Heart left ventricle (tissue), 16 donors: ENCODE measurements around the gene FMN2. TPM values are rescaled to one million over a fixed set of nuclear protein-coding genes. Genes with fewer than 3 reads are reported as not detected.

ENCODE experiments used
- ATAC-seq, 4 donors: fragments of 200-7000 bp; cut with Tn5 transposase; one replicate each; pipeline ENCODE4 v1.9.1; 2020 to 2022; ENCODE audit warnings: moderate library complexity in 4 of 4, mild to moderate bottlenecking in 3 of 4, moderate number of reproducible peaks in 1 of 4
- DNase-seq, 5 donors: peaks; one replicate each; pipeline ENCODE4 v3.0.0-alpha.2; 2020
- H3K27ac ChIP-seq, 12 donors: fragments of 200-600 bp; sonication (generic) in 4 of 12; one replicate each; pipeline versions ENCODE4 v1.5.0 to v1.8.0; 2016 to 2022; ENCODE audit warnings: mild to moderate bottlenecking in 2 of 12
- H3K27me3 ChIP-seq, 9 donors: fragments of 200-600 bp; sonication (generic) in 2 of 9; one replicate each; pipeline versions ENCODE4 v1.5.1 to v1.8.0; 2016 to 2022; ENCODE audit warnings: mild to moderate bottlenecking in 3 of 9
- H3K36me3 ChIP-seq, 9 donors: fragments of 200-600 bp; sonication (generic) in 2 of 9; one replicate each; pipeline versions ENCODE4 v1.5.0 to v1.8.0; 2018 to 2022; ENCODE audit warnings: mild to moderate bottlenecking in 2 of 9
- H3K4me1 ChIP-seq, 12 donors: fragments of 200-600 bp; sonication (generic) in 4 of 12; one replicate each; pipeline versions ENCODE4 v1.5.0 to v1.8.0; 2016 to 2022; ENCODE audit warnings: mild to moderate bottlenecking in 3 of 12
- H3K4me3 ChIP-seq, 12 donors: fragments of 200-600 bp; sonication (generic) in 4 of 12; one replicate each; pipeline versions ENCODE4 v1.5.0 to v1.8.0; 2017 to 2022; ENCODE audit warnings: mild to moderate bottlenecking in 9 of 12, moderate library complexity in 4 of 12
- H3K9me3 ChIP-seq, 12 donors: fragments of 200-600 bp; sonication (generic) in 4 of 12; one replicate each; pipeline versions ENCODE4 v1.5.0 to v1.8.0; 2016 to 2022; ENCODE audit warnings: mild to moderate bottlenecking in 1 of 12
- POLR2A ChIP-seq, 2 donors: fragments of 450-650 bp; IDR thresholded peaks; one replicate each; pipeline ENCODE4 v1.6.1; 2017; ENCODE audit warnings: antibody characterized with exemption in 2 of 2, mild to moderate bottlenecking in 2 of 2, moderate library complexity in 2 of 2
- WGBS, 4 donors: extraction: QIAGEN DNeasy Blood & Tissue Kit in 2 of 4; methylation state at CpG; one replicate each; pipeline versions ENCODE4 v1.1.5 to v1.1.7; 2013 to 2018; 5-methylcytosine and 5-hydroxymethylcytosine counted together
- intact Hi-C, 10 donors: fragments of 100-400 bp; cut with DNase I; formaldehyde crosslinking; loops; one replicate each; pipeline versions ENCODE4 v1.11.1 to v1.14.2; 2022
- polyA plus RNA-seq, 2 donors: library from polyadenylated mRNA; stranded (reverse); fragments of 200-250 nt; gene quantifications; one replicate each; pipeline ENCODE4 v1.2.3, GENCODE V29; 2013
- total RNA-seq, 9 donors: library from RNA; depleted of rRNA in 2 of 9; stranded (reverse); fragments of >200 nt in 2 of 9; fragmentation: NEBNext Ultra II Directional in 3 of 9; extraction: Animal tissue kit (Norgen Biotek cat#: 25700) in 3 of 9; gene quantifications; one replicate each; pipeline versions ENCODE4 v1.1.0 to v1.2.4, GENCODE V29; 2016 to 2023
- TF ChIP-seq, protein P1 (sequence below), 12 donors: fragments of 200-600 bp; sonication (generic) in 4 of 12; IDR thresholded peaks; one replicate each; pipeline versions ENCODE4 v1.5.0 to v1.8.0; 2018 to 2022; ENCODE audit warnings: antibody characterized with exemption in 12 of 12, mild to moderate bottlenecking in 5 of 12
- donor health status: ischemic (EF 13 %, LVEDD 7.1; RV severe dilation, severe dysfunction).
- donor health status: healthy with polysubstance abuse.
- donor health status: DM: no; HTN: yes; CAD: no.
- donor health status: DM: no; HTN: no; CAD: no.
- donor health status: ischemic (EF 25% LVEDD 6.9; RV normal size, moderate dysfunction).
- donor health status: ischemic (EF 25% LVEDD 5.7; RV mildly dilated, moderate dysfunction).
- donor health status: healthy.
- donor health status: DM: yes; HTN: yes; CAD: no.
- donor health status: ischemic (EF 35%, LVEDD 5.7; RV mildly dilated, moderate dysfunction).
- donor health status: nonischemic (EF 11% LVEDD 7.7; RV severe dilation, severe dysfunction).
- donor health status: DM: yes; HTN: yes; CAD: no.
- donor health status: PGD.
- donor health status: ischemic (EF 29% LVEDD 5.4; RV normal size, mild dysfunction).
- donor health status: nonischemic (EF 23%, LVEDD 6.1; RV moderate dilation, normal function).

FMN2 gene
- total and polyA plus RNA-seq, 11 donors = 0.11 to 1.9 (median 0.31) TPM; not detected in 8

DNA sequence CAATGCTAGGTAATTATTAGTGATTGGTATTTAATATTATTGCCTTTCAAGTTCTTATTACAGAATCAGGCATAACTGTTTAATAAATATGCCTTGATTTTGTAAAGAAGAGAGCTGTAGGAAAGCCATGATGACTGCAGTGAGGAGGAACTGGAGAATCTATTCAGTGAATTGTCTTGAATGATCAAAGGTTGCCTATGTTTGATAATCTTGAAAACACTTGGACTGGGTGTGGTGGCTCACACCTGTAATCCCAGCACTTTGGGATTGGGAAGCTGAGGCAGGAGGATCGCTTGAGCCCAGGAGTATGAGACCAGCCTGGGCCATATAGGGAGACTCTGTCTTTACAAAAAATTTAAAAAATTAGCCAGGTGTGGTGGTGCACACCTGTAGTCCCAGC lies 42.4 kb downstream of the FMN2 start:
- H3K9me3 ChIP-seq = no peaks in the 10 kb centered on the region
- TF ChIP-seq POLR2A (IDR thresholded peaks at IDR 0.05) = no peak
- TF ChIP-seq, protein P1, sequence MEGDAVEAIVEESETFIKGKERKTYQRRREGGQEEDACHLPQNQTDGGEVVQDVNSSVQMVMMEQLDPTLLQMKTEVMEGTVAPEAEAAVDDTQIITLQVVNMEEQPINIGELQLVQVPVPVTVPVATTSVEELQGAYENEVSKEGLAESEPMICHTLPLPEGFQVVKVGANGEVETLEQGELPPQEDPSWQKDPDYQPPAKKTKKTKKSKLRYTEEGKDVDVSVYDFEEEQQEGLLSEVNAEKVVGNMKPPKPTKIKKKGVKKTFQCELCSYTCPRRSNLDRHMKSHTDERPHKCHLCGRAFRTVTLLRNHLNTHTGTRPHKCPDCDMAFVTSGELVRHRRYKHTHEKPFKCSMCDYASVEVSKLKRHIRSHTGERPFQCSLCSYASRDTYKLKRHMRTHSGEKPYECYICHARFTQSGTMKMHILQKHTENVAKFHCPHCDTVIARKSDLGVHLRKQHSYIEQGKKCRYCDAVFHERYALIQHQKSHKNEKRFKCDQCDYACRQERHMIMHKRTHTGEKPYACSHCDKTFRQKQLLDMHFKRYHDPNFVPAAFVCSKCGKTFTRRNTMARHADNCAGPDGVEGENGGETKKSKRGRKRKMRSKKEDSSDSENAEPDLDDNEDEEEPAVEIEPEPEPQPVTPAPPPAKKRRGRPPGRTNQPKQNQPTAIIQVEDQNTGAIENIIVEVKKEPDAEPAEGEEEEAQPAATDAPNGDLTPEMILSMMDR (IDR thresholded peaks at IDR 0.05) = no peak
- no peaks in the 10 kb centered on the region for H3K36me3 ChIP-seq
- peaks cover 0 to 12% (median 0%) of the 10 kb centered on the region in 9 donors for H3K27me3 ChIP-seq
- no peaks in the 10 kb centered on the region for H3K4me1 ChIP-seq
- 83 to 100% (median 85%) methylated on average over 1 of the region's 1 CpG for WGBS, 4 donors
- H3K4me3 ChIP-seq = no peak overlapping the region
- H3K27ac ChIP-seq = no peak overlapping the region
- ATAC-seq = no peak
- intact Hi-C loops = no loop called here
- DNase-seq = no peak

GRCh38 chr1:240134596-240134995 lies 42.9 kb downstream of the FMN2 start:
- no peaks in the 10 kb centered on the region for H3K36me3 ChIP-seq
- H3K4me3 ChIP-seq = no peak overlapping the region
- no peak for DNase-seq
- intact Hi-C loops = no loop called here
- peaks cover 0 to 12% (median 0%) of the 10 kb centered on the region in 9 donors for H3K27me3 ChIP-seq
- no peaks in the 10 kb centered on the region for H3K4me1 ChIP-seq
- H3K27ac ChIP-seq = no peak overlapping the region
- no peaks in the 10 kb centered on the region for H3K9me3 ChIP-seq
- ATAC-seq = no peak
- TF ChIP-seq POLR2A (IDR thresholded peaks at IDR 0.05) = no peak
- TF ChIP-seq, protein P1 (IDR thresholded peaks at IDR 0.05) = no peak
- 72 to 80% (median 77%) methylated on average over 2 of the region's 2 CpGs for WGBS, 4 donors

DNA sequence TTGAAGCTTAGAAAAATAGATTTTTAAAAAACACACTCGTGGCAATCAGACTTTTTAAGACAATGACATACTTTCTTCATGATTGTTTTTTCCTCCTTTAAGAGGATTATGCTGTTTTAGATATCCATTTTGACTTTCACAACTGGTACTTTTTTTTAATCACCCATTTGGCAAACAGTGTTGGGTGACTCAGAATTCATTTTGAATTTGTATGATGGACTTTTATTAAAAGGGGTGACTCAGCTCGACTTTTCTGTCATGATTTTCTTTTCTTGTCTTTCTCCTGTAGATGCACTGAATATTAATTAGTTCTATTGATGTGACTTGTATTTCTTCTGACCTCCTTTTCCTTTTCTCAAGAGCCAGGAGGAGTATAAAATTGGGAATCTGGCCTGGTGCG lies 44.7 kb downstream of the FMN2 start:
- no peak overlapping the region for H3K4me3 ChIP-seq
- peaks cover 0 to 8% (median 0%) of the 10 kb centered on the region in 9 donors for H3K27me3 ChIP-seq
- H3K27ac ChIP-seq = no peak overlapping the region
- intact Hi-C loops = loop anchor here in 1 of 10 donors (5.0 kb wide), 1 partner anchor 99 kb away; no protein-coding TSS in a partner anchor
- WGBS, 4 donors = 70 to 79% (median 74%) methylated on average over 3 of the region's 3 CpGs
- DNase-seq (no peak), ATAC-seq (no peak)
- TF ChIP-seq POLR2A (IDR thresholded peaks at IDR 0.05) = no peak
- TF ChIP-seq, protein P1 (IDR thresholded peaks at IDR 0.05) = no peak
- H3K36me3 ChIP-seq = no peaks in the 10 kb centered on the region
- no peaks in the 10 kb centered on the region for H3K4me1 ChIP-seq
- H3K9me3 ChIP-seq = no peaks in the 10 kb centered on the region

- H3K36me3 ChIP-seq = no peaks in the 10 kb centered on the region
- no peak for ATAC-seq
- 21 to 30% (median 25%) methylated on average over 4 of the region's 4 CpGs for WGBS, 4 donors
Measured at GRCh38 chr1:240138867-240139266, 47.2 kb downstream of the FMN2 start.

More at GRCh38 chr1:240138867-240139266, 47.2 kb downstream of the FMN2 start:
- TF ChIP-seq, protein P1 (IDR thresholded peaks at IDR 0.05) = no peak
- no peak for TF ChIP-seq POLR2A (IDR thresholded peaks at IDR 0.05)
- no peak overlapping the region for H3K4me3 ChIP-seq
- H3K27ac ChIP-seq = no peak overlapping the region
- H3K4me1 ChIP-seq = no peaks in the 10 kb centered on the region
- H3K27me3 ChIP-seq = peaks cover 0 to 8% (median 0%) of the 10 kb centered on the region in 9 donors
- no peak for DNase-seq
- intact Hi-C loops = loop anchor here in 1 of 10 donors (5.0 kb wide), 1 partner anchor 102 kb away; no protein-coding TSS in a partner anchor
- H3K9me3 ChIP-seq = no peaks in the 10 kb centered on the region
